Activated T-cell treated with anti-CD3 and anti-CD28 coated beads, Interleukin-2, amount 50 U/mL, for 24 hours (primary cell): ENCODE data around the gene PERP.
"Not testable (repeated sequence)": the region's sequence is repeated elsewhere in the genome, so short reads cannot be mapped to it uniquely, and the experiment has no call there.

Experiments used
- DNase-seq: peaks from one replicate; pipeline ENCODE4 v3.0.0-alpha.2; 2020
- H3K27ac Mint-ChIP-seq: 2 replicates; pipeline ENCODE4 v1.8.0; 2020; ENCODE audit warnings: mild to moderate bottlenecking, mixed read lengths
- H3K27me3 Mint-ChIP-seq: 2 replicates; pipeline ENCODE4 v1.8.0; 2020; ENCODE audit warnings: mixed read lengths
- H3K36me3 Mint-ChIP-seq: 2 replicates; pipeline ENCODE4 v1.8.0; 2020; ENCODE audit warnings: low read depth, mixed read lengths
- H3K4me1 Mint-ChIP-seq: 2 replicates; pipeline ENCODE4 v1.8.0; 2020; ENCODE audit warnings: low read depth, mixed read lengths
- H3K4me3 Mint-ChIP-seq: 2 replicates; pipeline ENCODE4 v1.8.0; 2020; ENCODE audit warnings: mild to moderate bottlenecking, moderate library complexity, mixed read lengths
- H3K9me3 Mint-ChIP-seq: 2 replicates; pipeline ENCODE4 v1.8.0; 2020; ENCODE audit warnings: mixed read lengths

The PERP gene

GRCh38 chr6:138107078-138107751, at the start of gene PERP:
Gene PERP (minus strand): TSS chr6:138107419. CDS start chr6:138107340, 79 bp downstream.
- H3K27me3 Mint-ChIP-seq = peaks cover 42% of the 10 kb centered on the region
- H3K27ac Mint-ChIP-seq = peak within 1 kb of the TSS; percentile 74
- DNase-seq = peak; percentile 77
- peaks cover 1% of the 10 kb centered on the region for H3K36me3 Mint-ChIP-seq
- H3K9me3 Mint-ChIP-seq = no peaks in the 10 kb centered on the region
- H3K4me1 Mint-ChIP-seq = peaks cover 20% of the 10 kb centered on the region
- peak within 1 kb of the TSS; percentile 84 for H3K4me3 Mint-ChIP-seq

- no peak overlapping the region for H3K27ac Mint-ChIP-seq
- H3K4me1 Mint-ChIP-seq = no peaks in the 10 kb centered on the region
- no peaks in the 10 kb centered on the region for H3K36me3 Mint-ChIP-seq
- H3K4me3 Mint-ChIP-seq = no peak overlapping the region
- peaks cover 12% of the 10 kb centered on the region for H3K9me3 Mint-ChIP-seq
- no peak for DNase-seq
- peaks cover 61% of the 10 kb centered on the region for H3K27me3 Mint-ChIP-seq
These were observed 48.2 kb upstream of the PERP start for GRCh38 chr6:138155443-138155842.

- no peak for DNase-seq
- peaks cover 50% of the 10 kb centered on the region for H3K27me3 Mint-ChIP-seq
These were observed 39.3 kb upstream of the PERP start for GRCh38 chr6:138146544-138146943.

GRCh38 chr6:138145402-138145801, 38.2 kb upstream of the PERP start:
- no peaks in the 10 kb centered on the region for H3K36me3 Mint-ChIP-seq
- H3K27ac Mint-ChIP-seq = no peak overlapping the region
- H3K4me3 Mint-ChIP-seq = no peak overlapping the region
- peaks cover 4% of the 10 kb centered on the region for H3K9me3 Mint-ChIP-seq
- DNase-seq = no peak
- no peaks in the 10 kb centered on the region for H3K4me1 Mint-ChIP-seq
- H3K27me3 Mint-ChIP-seq = peaks cover 49% of the 10 kb centered on the region

More at GRCh38 chr6:138146544-138146943, 39.3 kb upstream of the PERP start:
- H3K4me3 Mint-ChIP-seq = no peak overlapping the region
- peaks cover 4% of the 10 kb centered on the region for H3K9me3 Mint-ChIP-seq
- H3K27ac Mint-ChIP-seq = no peak overlapping the region
- no peaks in the 10 kb centered on the region for H3K4me1 Mint-ChIP-seq
- no peaks in the 10 kb centered on the region for H3K36me3 Mint-ChIP-seq

- Mint-ChIP-seq H3K27ac (no peak overlapping the region), H3K27me3 (peaks cover 53% of the 10 kb centered on the region), H3K4me3 (no peak overlapping the region), H3K9me3 (peaks cover 4% of the 10 kb centered on the region), H3K36me3 (no peaks in the 10 kb centered on the region), H3K4me1 (no peaks in the 10 kb centered on the region)
- DNase-seq = no peak
These were observed 35.6 kb upstream of the PERP start for GRCh38 chr6:138142806-138143205.

GRCh38 chr6:138129190-138129589, 22.0 kb upstream of the PERP start:
- H3K27me3 Mint-ChIP-seq = peaks cover 15% of the 10 kb centered on the region

GRCh38 chr6:138128096-138128495, 20.9 kb upstream of the PERP start:
- Mint-ChIP-seq H3K4me3 (no peak overlapping the region), H3K9me3 (peaks cover 3% of the 10 kb centered on the region), H3K27me3 (peaks cover 13% of the 10 kb centered on the region), H3K27ac (no peak overlapping the region), H3K4me1 (no peaks in the 10 kb centered on the region), H3K36me3 (no peaks in the 10 kb centered on the region)
- DNase-seq = no peak

More at GRCh38 chr6:138129190-138129589, 22.0 kb upstream of the PERP start:
- no peaks in the 10 kb centered on the region for H3K36me3 Mint-ChIP-seq
- H3K27ac Mint-ChIP-seq = no peak overlapping the region
- H3K9me3 Mint-ChIP-seq = peaks cover under 1% of the 10 kb centered on the region
- H3K4me3 Mint-ChIP-seq = no peak overlapping the region
- DNase-seq = no peak
- H3K4me1 Mint-ChIP-seq = no peaks in the 10 kb centered on the region

GRCh38 chr6:138124096-138124495, 16.9 kb upstream of the PERP start:
- no peak for DNase-seq
- H3K36me3 Mint-ChIP-seq = no peaks in the 10 kb centered on the region
- H3K9me3 Mint-ChIP-seq = peaks cover 3% of the 10 kb centered on the region
- no peaks in the 10 kb centered on the region for H3K4me1 Mint-ChIP-seq
- no peak overlapping the region for H3K27ac Mint-ChIP-seq
- peaks cover 22% of the 10 kb centered on the region for H3K27me3 Mint-ChIP-seq
- H3K4me3 Mint-ChIP-seq = no peak overlapping the region

- H3K9me3 Mint-ChIP-seq = peaks cover 3% of the 10 kb centered on the region
- peaks cover 29% of the 10 kb centered on the region for H3K27me3 Mint-ChIP-seq
- no peak for DNase-seq
- H3K27ac Mint-ChIP-seq = no peak overlapping the region
- no peak overlapping the region for H3K4me3 Mint-ChIP-seq
- H3K4me1 Mint-ChIP-seq = peaks cover 5% of the 10 kb centered on the region
- H3K36me3 Mint-ChIP-seq = no peaks in the 10 kb centered on the region
These were observed 12.8 kb upstream of the PERP start for GRCh38 chr6:138119976-138120375.

GRCh38 chr6:138119229-138119628, 12.0 kb upstream of the PERP start:
- H3K27ac Mint-ChIP-seq, H3K9me3 Mint-ChIP-seq, H3K4me1 Mint-ChIP-seq, H3K36me3 Mint-ChIP-seq, DNase-seq, H3K4me3 Mint-ChIP-seq: not testable (repeated sequence)
- peaks cover 28% of the 10 kb centered on the region for H3K27me3 Mint-ChIP-seq

- peaks cover 27% of the 10 kb centered on the region for H3K27me3 Mint-ChIP-seq
- H3K4me3 Mint-ChIP-seq = no peak overlapping the region
- no peak for DNase-seq
- H3K4me1 Mint-ChIP-seq = peaks cover 5% of the 10 kb centered on the region
- no peaks in the 10 kb centered on the region for H3K9me3 Mint-ChIP-seq
- H3K27ac Mint-ChIP-seq = no peak overlapping the region
- H3K36me3 Mint-ChIP-seq = no peaks in the 10 kb centered on the region
These were observed 10.2 kb upstream of the PERP start for GRCh38 chr6:138117376-138117914.

- no peak for DNase-seq
- Mint-ChIP-seq H3K27ac (no peak overlapping the region), H3K4me1 (peaks cover 5% of the 10 kb centered on the region), H3K4me3 (no peak overlapping the region), H3K36me3 (no peaks in the 10 kb centered on the region), H3K9me3 (no peaks in the 10 kb centered on the region), H3K27me3 (peaks cover 27% of the 10 kb centered on the region)
These were observed 9.4 kb upstream of the PERP start for GRCh38 chr6:138116661-138116999.

GRCh38 chr6:138115877-138116660, 8.8 kb upstream of the PERP start:
- Mint-ChIP-seq H3K27ac (no peak overlapping the region), H3K4me3 (no peak overlapping the region), H3K36me3 (no peaks in the 10 kb centered on the region), H3K4me1 (peaks cover 5% of the 10 kb centered on the region), H3K9me3 (no peaks in the 10 kb centered on the region), H3K27me3 (peaks cover 23% of the 10 kb centered on the region)
- peak; percentile 46 for DNase-seq

GRCh38 chr6:138115201-138115600, 8.0 kb upstream of the PERP start:
- Mint-ChIP-seq H3K27me3 (peaks cover 18% of the 10 kb centered on the region), H3K9me3 (no peaks in the 10 kb centered on the region), H3K36me3 (no peaks in the 10 kb centered on the region), H3K27ac (no peak overlapping the region), H3K4me3 (no peak overlapping the region), H3K4me1 (peaks cover 5% of the 10 kb centered on the region)
- no peak for DNase-seq
